Retinal pigment epithelial cell (primary cell): ENCODE data around the gene IFTAP.

ENCODE experiments used
- DNase-seq: peaks from one replicate; pipeline ENCODE4 v3.0.0-alpha.2; 2010; ENCODE audit warnings: low read depth
- H3K4me3 ChIP-seq: 2 replicates; pipeline ENCODE4 v1.5.1; 2011; ENCODE audit warnings: mild to moderate bottlenecking, low read length, control low read depth, moderate library complexity
- CTCF ChIP-seq: conservative IDR thresholded peaks from 2 replicates; pipeline ENCODE4 v1.5.1; 2011; ENCODE audit warnings: low read depth, low read length, control low read depth, inconsistent platforms

Gene IFTAP

GRCh38 chr11:36565031-36565610 is 29.2 kb upstream of the IFTAP start:
- TF ChIP-seq CTCF, result no peak
- peak overlapping the region; percentile 50 for H3K4me3 ChIP-seq
- no peak for DNase-seq

- TF ChIP-seq CTCF, result no peak
- DNase-seq, result no peak
- no peak overlapping the region for H3K4me3 ChIP-seq
These were observed 27.8 kb upstream of the IFTAP start for GRCh38 chr11:36566407-36567053.

- no peak for TF ChIP-seq CTCF
- no peak for DNase-seq
- H3K4me3 ChIP-seq, result no peak within 1 kb of the TSS
These were observed 26.6 kb upstream of the IFTAP start, which contains the start of gene RAG1 for GRCh38 chr11:36567694-36568093. TSS of gene RAG1 (plus strand) at chr11:36568007. CDS start at chr11:36573305, 5,298 bp downstream.

GRCh38 chr11:36569095-36569494 is 25.2 kb upstream of the IFTAP start:
- no peak overlapping the region for H3K4me3 ChIP-seq
- no peak for TF ChIP-seq CTCF
- DNase-seq, result no peak

GRCh38 chr11:36574486-36574885 is 19.8 kb upstream of the IFTAP start:
- TF ChIP-seq CTCF, result no peak
- DNase-seq, result no peak
- no peak overlapping the region for H3K4me3 ChIP-seq

- no peak for TF ChIP-seq CTCF
- H3K4me3 ChIP-seq, result no peak overlapping the region
- no peak for DNase-seq
These were observed 16.9 kb upstream of the IFTAP start for GRCh38 chr11:36577373-36577772.

- no peak for TF ChIP-seq CTCF
- H3K4me3 ChIP-seq, result no peak overlapping the region
These were observed 16.4 kb upstream of the IFTAP start for GRCh38 chr11:36577859-36578258.

More at GRCh38 chr11:36577859-36578258, 16.4 kb upstream of the IFTAP start:
- peak; percentile 79 for DNase-seq
